HL-60 (cell line): ENCODE measurements around the gene F2RL3.

ENCODE experiments used
- CTCF ChIP-seq: IDR thresholded peaks from one replicate; pipeline ENCODE4 v1.5.1; 2011; ENCODE audit warnings: low read length, control low read depth, inconsistent platforms; ENCODE audit not compliant: insufficient read depth
- REST ChIP-seq: IDR thresholded peaks from 2 replicates; pipeline ENCODE4 v1.6.1; 2012; ENCODE audit warnings: low read depth; ENCODE audit not compliant: insufficient replicate concordance

- TF ChIP-seq REST (no peak), CTCF (no peak)
Observed at GRCh38 chr19:16875584-16876555, 12.9 kb upstream of the F2RL3 start.
